Fibroblast of skin of left quadriceps (primary cell): ENCODE data around the gene LRGUK.
A peak's percentile ranks its signal among the peaks of the same experiment; 100 is the strongest.

Experiments used
- DNase-seq, 2 experiments: peaks; one replicate each; pipeline ENCODE4 v3.0.0-alpha.2; 2013; ENCODE audit warnings: low read depth in 2 of 2

Gene LRGUK

GRCh38 chr7:134300988-134301387 lies 173.8 kb downstream of the LRGUK start:
- DNase-seq, result no peak

DNA sequence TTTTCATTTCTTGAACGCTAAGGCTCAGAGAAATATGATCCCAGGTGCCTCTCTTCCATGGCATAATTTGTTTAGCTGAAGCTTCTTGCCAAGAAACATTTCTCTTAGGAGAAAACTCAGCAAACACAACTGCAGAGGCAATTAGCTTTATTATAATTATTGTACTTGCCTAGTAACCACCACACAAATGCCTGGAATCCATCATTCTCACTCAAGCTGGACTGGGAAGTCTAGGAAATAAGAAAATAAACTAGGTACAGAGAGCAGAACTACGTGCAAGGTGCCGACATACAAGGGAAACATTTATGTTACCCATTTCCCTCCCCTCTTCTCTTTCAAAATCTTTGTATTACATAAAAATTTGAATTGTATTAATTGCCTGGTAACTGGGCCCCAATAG lies 174.5 kb downstream of the LRGUK start:
- no peak for DNase-seq

GRCh38 chr7:134302120-134302519 lies 175.0 kb downstream of the LRGUK start:
- DNase-seq, result no peak

- DNase-seq, result peak; percentile 44 to 55
These were observed 180.2 kb downstream of the LRGUK start for GRCh38 chr7:134307320-134307719.

DNA sequence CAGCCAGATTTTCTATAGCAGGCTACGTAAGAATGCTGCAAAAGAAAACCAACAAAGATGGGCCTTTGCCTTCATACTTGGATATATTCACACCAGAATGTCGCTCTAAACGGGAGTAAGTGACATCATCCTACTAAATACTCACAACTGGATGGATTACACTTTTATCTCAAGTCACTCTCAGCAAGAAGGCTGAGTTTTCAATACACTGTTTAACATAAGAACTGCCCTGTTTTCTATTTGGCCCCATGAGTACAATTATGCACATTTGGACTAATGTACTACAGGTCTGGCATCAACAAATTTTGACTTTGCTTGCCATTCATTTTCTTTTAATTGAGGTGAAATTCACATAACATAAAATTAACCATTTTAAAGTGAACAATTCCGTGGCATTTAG lies 181.4 kb downstream of the LRGUK start:
- DNase-seq, result no peak

DNA sequence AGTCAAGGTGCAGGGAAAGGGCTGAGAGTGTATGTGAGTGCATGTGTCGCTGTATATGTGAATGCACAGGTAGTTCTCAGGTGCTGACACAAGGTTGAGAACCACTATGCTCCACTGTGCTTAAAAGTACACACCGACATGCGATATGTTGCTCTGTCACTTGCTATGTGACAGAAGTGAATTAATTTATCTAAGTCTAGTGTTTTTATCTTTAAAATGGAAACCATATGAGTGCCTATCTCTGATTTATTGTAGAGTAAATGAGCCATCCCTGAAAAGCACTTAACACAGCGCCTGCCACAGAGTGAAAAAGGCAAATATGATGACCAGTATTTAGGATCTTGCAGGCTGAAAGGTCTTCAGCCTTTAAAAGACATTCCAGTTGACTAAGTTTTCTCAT lies 184.7 kb downstream of the LRGUK start:
- DNase-seq, result no peak

DNA sequence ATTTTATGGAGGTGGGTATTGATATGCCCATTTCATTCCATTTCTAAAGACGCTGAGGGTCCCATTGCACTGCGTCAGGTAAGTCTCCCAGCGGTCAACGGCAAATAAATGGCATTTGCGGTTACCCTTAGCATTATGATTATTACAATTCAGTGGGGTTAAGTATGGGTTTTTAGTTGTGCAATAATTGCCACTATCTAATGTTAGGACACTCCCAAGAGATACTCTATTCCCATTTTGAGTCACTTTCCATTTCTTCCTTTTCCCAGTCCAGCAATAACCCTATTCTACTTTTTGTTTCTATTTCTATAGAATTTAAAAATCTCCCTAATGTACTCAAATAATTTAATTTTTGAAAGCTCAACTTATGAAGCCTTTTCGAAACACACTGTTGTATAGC lies 185.6 kb downstream of the LRGUK start:
- no peak for DNase-seq

- DNase-seq, result no peak
These were observed 186.4 kb downstream of the LRGUK start for GRCh38 chr7:134313543-134313942.
